ENCODE results near the gene KRTAP5-3. TPM values are rescaled to one million over a fixed set of nuclear protein-coding genes. Genes with fewer than 3 reads are reported as not detected.

Gene KRTAP5-3
- total and polyA plus RNA-seq, 2 of the 8 experiments (the other 6 are each of a cell fraction or from before 2014, with no cell fraction given): not detected

GRCh38 chr11:1624621-1625020 lies 16.4 kb upstream of the KRTAP5-3 start:
- H3K23ac ChIP-seq (ENCODE audit: insufficient read length): no peak overlapping the region
- H2BK20ac ChIP-seq (ENCODE audit: low read length): peak overlapping the region; percentile 72; the same call in 1 of the 2 replicates
- H3K27ac ChIP-seq (ENCODE audit: low read depth, low read length): no peak overlapping the region
- no peak overlapping the region for H4K8ac ChIP-seq (ENCODE audit: extremely low read depth, insufficient read depth, low read length)
- no peak overlapping the region for H4K5ac ChIP-seq (ENCODE audit: insufficient read length, low read depth, low read length)
- peaks cover 0 to 4% (median 1%) of the 10 kb centered on the region in 4 experiments; a peak in 5 of 7 replicates for H3K4me1 ChIP-seq (replicated peaks in 1 of 4; ENCODE audit: control insufficient read depth in 3 of 4, insufficient read depth in 4 of 4, low read length in 3 of 4)
- no peak overlapping the region for H2BK5ac ChIP-seq (ENCODE audit: low read depth, low read length)
- H3K4ac ChIP-seq (replicated peaks; ENCODE audit: insufficient read length, low read depth, low read length): no peak overlapping the region
- H3K23me2 ChIP-seq (ENCODE audit: low read depth, low read length): no peaks in the 10 kb centered on the region
- H3K9me3 ChIP-seq (ENCODE audit: insufficient read depth in 2 of 2, low read depth in 1 of 2, low read length in 1 of 2): no peaks in the 10 kb centered on the region
- H3K14ac ChIP-seq (ENCODE audit: insufficient read length): no peak overlapping the region
- CTCF ChIA-PET (ENCODE audit: partially characterized antibody): interaction anchor here (0.6 to 6.5 kb wide), 6 partner anchors 8 to 1125 kb away, joined by 3 to 47 read pairs (median 4); no protein-coding TSS in a partner anchor
- H2BK15ac ChIP-seq (ENCODE audit: low read length): no peak overlapping the region
- FAIRE-seq (no peak), DNase-seq (ENCODE audit: low read depth in 1 of 2, low spot score in 2 of 2) (no peak)
- H3K56ac ChIP-seq (replicated peaks; ENCODE audit: insufficient read length, low read depth, low read length): no peak overlapping the region
- no peaks in the 10 kb centered on the region for H3K79me2 ChIP-seq (ENCODE audit: control insufficient read depth in 1 of 2, insufficient read depth in 2 of 2, low read length in 2 of 2)
- peaks cover 0 to 13% (median 3%) of the 10 kb centered on the region in 4 experiments; a peak in 5 of 7 replicates for H3K27me3 ChIP-seq (replicated peaks in 1 of 4; ENCODE audit: control insufficient read depth in 3 of 4, extremely low read depth in 1 of 4, insufficient read depth in 3 of 4, low read length in 3 of 4)
- H2AK5ac ChIP-seq (ENCODE audit: low read depth, low read length): no peak overlapping the region
- POLR2A ChIA-PET (ENCODE audit: partially characterized antibody): no interaction called here
- H2BK12ac ChIP-seq (ENCODE audit: low read depth, low read length): no peak overlapping the region
- H2BK120ac ChIP-seq (replicated peaks; ENCODE audit: low read depth, low read length): no peak overlapping the region
- WGBS, 2 experiments (ENCODE audit: extremely low coverage in 1 of 2, insufficient coverage in 1 of 2, insufficient read length in 1 of 2, insufficient replicate concordance in 2 of 2, low coverage in 1 of 2, low lambda C conversion rate in 2 of 2, missing lambda C conversion rate in 1 of 2): 91% methylated on average over 16 of the region's 16 CpGs; no CpG with 5 or more reads in 1 of the 2 experiments
- H2AFZ ChIP-seq (ENCODE audit: low read length): no peak overlapping the region
- no peak overlapping the region for H3K4me2 ChIP-seq (ENCODE audit: insufficient read depth in 1 of 2, low read depth in 2 of 2, low read length in 2 of 2)
- no peak overlapping the region; a peak in 1 of 7 replicates for H3K9ac ChIP-seq (replicated peaks in 1 of 4; ENCODE audit: extremely low read depth in 1 of 4, low read depth in 3 of 4, low read length in 3 of 4)
- H4K91ac ChIP-seq (replicated peaks; ENCODE audit: insufficient read length, low read length): no peak overlapping the region
- no peak overlapping the region for H3K4me3 ChIP-seq (ENCODE audit: extremely low read depth in 1 of 4, insufficient read depth in 2 of 4, low read depth in 3 of 4, low read length in 4 of 4)
- no peaks in the 10 kb centered on the region for H3K79me1 ChIP-seq (ENCODE audit: low read depth, low read length)
- H4K20me1 ChIP-seq (replicated peaks in 1 of 2; ENCODE audit: control insufficient read depth in 1 of 2, insufficient read depth in 2 of 2, low read length in 2 of 2): no peaks in the 10 kb centered on the region
- no peak overlapping the region for H3K18ac ChIP-seq (ENCODE audit: extremely low read depth, low read length)
- no peaks in the 10 kb centered on the region for H3K36me3 ChIP-seq (ENCODE audit: control insufficient read depth in 2 of 4, insufficient read depth in 4 of 4, low read length in 3 of 4)
- TF ChIP-seq KDM4A (IDR thresholded peaks at IDR 0.05; ENCODE audit: low read depth, low read length, severe bottlenecking) (no peak), RAD21 (IDR thresholded peaks at IDR 0.05 in 1 of 2, conservative IDR thresholded peaks at IDR 0.05 in 1 of 2; ENCODE audit: low read depth in 2 of 2, low read length in 2 of 2) (no peak), TAF1 (IDR thresholded peaks at IDR 0.05; ENCODE audit: low read depth, low read length) (no peak), SP4 (IDR thresholded peaks at IDR 0.05; ENCODE audit: low read length) (no peak), NRF1 (IDR thresholded peaks at IDR 0.05; ENCODE audit: low read depth, low read length) (no peak), BRCA1 (IDR thresholded peaks at IDR 0.05; ENCODE audit: low read depth, low read length) (no peak), GTF2F1 (IDR thresholded peaks at IDR 0.05; ENCODE audit: borderline replicate concordance, low read depth, low read length) (no peak), TEAD4 (IDR thresholded peaks at IDR 0.05; ENCODE audit: low read depth, low read length) (no peak), SIX5 (IDR thresholded peaks at IDR 0.05; ENCODE audit: low read depth, low read length) (no peak), PHF8 (conservative IDR thresholded peaks at IDR 0.05; ENCODE audit: low read depth, low read length) (no peak), TAF7 (optimal IDR thresholded peaks at IDR 0.05; ENCODE audit: borderline replicate concordance, low read depth, low read length) (no peak), FOSL1 (IDR thresholded peaks at IDR 0.05; ENCODE audit: insufficient read depth, low read depth, low read length) (no peak), SP1 (IDR thresholded peaks at IDR 0.05; ENCODE audit: low read depth, low read length) (no peak), EGR1 (IDR thresholded peaks at IDR 0.05; ENCODE audit: borderline replicate concordance, low read depth, low read length) (no peak)

Measured in H1 (cell line).